Activated T-helper 1 cell treated with anti-CD3 and anti-CD28 coated beads, Interleukin-2, amount 50 U/mL, for 16 hours (primary cell): ENCODE results near the gene CDHR3.
"Not testable (repeated sequence)": the region's sequence is repeated elsewhere in the genome, so short reads cannot be mapped to it uniquely, and the experiment has no call there.

Experiments used
- DNase-seq, 2 donors: peaks; one replicate each; pipeline ENCODE4 v3.0.0-alpha.2; 2020; ENCODE audit warnings: low read depth in 1 of 2, low spot score in 1 of 2

The CDHR3 gene

GRCh38 chr7:105963038-105963667 lies at the start of gene CDHR3:
Gene CDHR3 (plus strand): TSS chr7:105963264. CDS start chr7:105963319, 55 bp downstream.
- DNase-seq = no peak

GRCh38 chr7:105913947-105914346 lies 49.1 kb upstream of the CDHR3 start:
- DNase-seq = no peak

GRCh38 chr7:105916603-105917002 lies 46.5 kb upstream of the CDHR3 start:
- DNase-seq = no peak

GRCh38 chr7:105917659-105918058 lies 45.4 kb upstream of the CDHR3 start:
- no peak for DNase-seq

- no peak for DNase-seq
These were observed 42.3 kb upstream of the CDHR3 start for GRCh38 chr7:105920766-105921165.

- no peak for DNase-seq
These were observed 38.1 kb upstream of the CDHR3 start for GRCh38 chr7:105924945-105925344.

GRCh38 chr7:105926131-105926530 lies 36.9 kb upstream of the CDHR3 start:
- DNase-seq = no peak

- DNase-seq = no peak
These were observed 31.9 kb upstream of the CDHR3 start for GRCh38 chr7:105931179-105931578.

- DNase-seq = no peak
These were observed 30.1 kb upstream of the CDHR3 start for GRCh38 chr7:105932835-105933477.

GRCh38 chr7:105934572-105935185 lies 28.4 kb upstream of the CDHR3 start:
- DNase-seq = no peak

- DNase-seq = no peak
These were observed 27.8 kb upstream of the CDHR3 start for GRCh38 chr7:105935250-105935649.

GRCh38 chr7:105937411-105937810 lies 25.7 kb upstream of the CDHR3 start:
- no peak for DNase-seq

GRCh38 chr7:105940109-105940508 lies 23.0 kb upstream of the CDHR3 start:
- no peak for DNase-seq

GRCh38 chr7:105941596-105941995 lies 21.5 kb upstream of the CDHR3 start:
- no peak for DNase-seq

GRCh38 chr7:105943486-105943885 lies 19.6 kb upstream of the CDHR3 start:
- DNase-seq = no peak

- no peak for DNase-seq
These were observed 17.2 kb upstream of the CDHR3 start for GRCh38 chr7:105945848-105946247.

- DNase-seq = no peak
These were observed 11.5 kb upstream of the CDHR3 start for GRCh38 chr7:105951597-105951996.

GRCh38 chr7:105952917-105953595 lies 10.0 kb upstream of the CDHR3 start:
- DNase-seq = no peak

GRCh38 chr7:105954711-105955110 lies 8.4 kb upstream of the CDHR3 start:
- DNase-seq = no peak

GRCh38 chr7:105955651-105956466 lies 7.2 kb upstream of the CDHR3 start:
- DNase-seq = not testable (repeated sequence)

GRCh38 chr7:105958012-105958411 lies 5.1 kb upstream of the CDHR3 start:
- no peak for DNase-seq
